ENCODE results near the gene MCF2.
"Not testable (repeated sequence)": the region's sequence is repeated elsewhere in the genome, so short reads cannot be mapped to it uniquely, and the experiment has no call there.

MCF2 gene

GRCh38 chrX:139692506-139692849, 15.5 kb downstream of the MCF2 start:
- peak overlapping the region; percentile 31 for H3K4me3 ChIP-seq (ENCODE audit: low read length)
- no peak for TF ChIP-seq CTCF (conservative IDR thresholded peaks at IDR 0.05; ENCODE audit: low read depth, low read length)
- DNase-seq (ENCODE audit: low read depth) = no peak

- DNase-seq (ENCODE audit: low read depth) = no peak
- H3K4me3 ChIP-seq (ENCODE audit: low read length) = peak overlapping the region; percentile 31
- TF ChIP-seq CTCF (conservative IDR thresholded peaks at IDR 0.05; ENCODE audit: low read depth, low read length) = no peak
Measured at GRCh38 chrX:139691843-139692505, 16.0 kb downstream of the MCF2 start.

- no peak for DNase-seq (ENCODE audit: low read depth)
- no peak for TF ChIP-seq CTCF (conservative IDR thresholded peaks at IDR 0.05; ENCODE audit: low read depth, low read length)
- H3K4me3 ChIP-seq (ENCODE audit: low read length) = peak overlapping the region; percentile 31
Measured at GRCh38 chrX:139691493-139691842, 16.5 kb downstream of the MCF2 start.

- DNase-seq (ENCODE audit: low read depth); H3K4me3 ChIP-seq (ENCODE audit: low read length): not testable (repeated sequence)
Measured at GRCh38 chrX:139685175-139685574, 22.8 kb downstream of the MCF2 start.

- H3K4me3 ChIP-seq (ENCODE audit: low read length) = no peak overlapping the region
- no peak for TF ChIP-seq CTCF (conservative IDR thresholded peaks at IDR 0.05; ENCODE audit: low read depth, low read length)
- no peak for DNase-seq (ENCODE audit: low read depth)
Measured at GRCh38 chrX:139680356-139680755, 27.6 kb downstream of the MCF2 start.

GRCh38 chrX:139647597-139647996, 60.4 kb downstream of the MCF2 start:
- DNase-seq (ENCODE audit: low read depth) = no peak
- no peak overlapping the region for H3K4me3 ChIP-seq (ENCODE audit: low read length)
- no peak for TF ChIP-seq CTCF (conservative IDR thresholded peaks at IDR 0.05; ENCODE audit: low read depth, low read length)

- no peak for TF ChIP-seq CTCF (conservative IDR thresholded peaks at IDR 0.05; ENCODE audit: low read depth, low read length)
- peak; percentile 12 for DNase-seq (ENCODE audit: low read depth)
- H3K4me3 ChIP-seq (ENCODE audit: low read length) = peak overlapping the region; percentile 37
Measured at GRCh38 chrX:139642241-139642927, 65.6 kb downstream of the MCF2 start.

Data from retinal pigment epithelial cell (primary cell).